Suprapubic skin (tissue), 4 donors: ENCODE measurements around the gene MFN2. TPM values are rescaled to one million over a fixed set of nuclear protein-coding genes. Genes with fewer than 3 reads are reported as not detected.
A peak's percentile ranks its signal among the peaks of the same experiment; 100 is the strongest.

Experiments
- DNase-seq, 2 donors: peaks; one replicate each; pipeline ENCODE4 v3.0.0-alpha.2; 2019; ENCODE audit warnings: low spot score in 2 of 2
- H3K27ac ChIP-seq: fragments of 200-600 bp; sonication (generic); one replicate; pipeline ENCODE4 v1.5.1; 2019
- H3K27me3 ChIP-seq: fragments of 200-600 bp; sonication (generic); one replicate; pipeline ENCODE4 v1.5.1; 2019
- H3K36me3 ChIP-seq: fragments of 200-600 bp; sonication (generic); one replicate; pipeline ENCODE4 v1.5.1; 2019
- H3K4me1 ChIP-seq: fragments of 200-600 bp; sonication (generic); one replicate; pipeline ENCODE4 v1.5.1; 2019
- H3K4me3 ChIP-seq: fragments of 200-600 bp; sonication (generic); one replicate; pipeline ENCODE4 v1.5.1; 2019; ENCODE audit warnings: mild to moderate bottlenecking
- H3K9me3 ChIP-seq: fragments of 200-600 bp; sonication (generic); one replicate; pipeline ENCODE4 v1.5.1; 2019
- EP300 ChIP-seq: sonication (generic); formaldehyde crosslinking; IDR thresholded peaks from one replicate; pipeline ENCODE4 v1.6.1; 2017; ENCODE audit warnings: antibody characterized with exemption
- POLR2A ChIP-seq, 2 donors: fragments of 450-650 bp; IDR thresholded peaks; one replicate each; pipeline ENCODE4 v1.6.1; 2017; ENCODE audit warnings: antibody characterized with exemption in 2 of 2, mild to moderate bottlenecking in 2 of 2, moderate library complexity in 2 of 2
- POLR2AphosphoS5 ChIP-seq, 3 donors: sonication (generic); formaldehyde crosslinking; IDR thresholded peaks; one replicate each; pipeline ENCODE4 v1.6.1; 2017; ENCODE audit warnings: antibody characterized with exemption in 3 of 3
- WGBS: methylation state at CpG from one replicate; pipeline ENCODE4 v1.1.5; 2018; 5-methylcytosine and 5-hydroxymethylcytosine counted together
- total RNA-seq, 4 donors: library from RNA; depleted of rRNA; stranded (reverse); fragments of >200 nt; gene quantifications; one replicate each; pipeline ENCODE4 v1.1.0, GENCODE V29; 2016
- TF ChIP-seq, protein P1 (sequence below), 2 donors: fragments of 200-600 bp in 1 of 2; fragments of 450-650 bp in 1 of 2; sonication (generic) in 1 of 2; IDR thresholded peaks; one replicate each; pipeline ENCODE4 v1.5.1; 2016 to 2019; ENCODE audit warnings: antibody characterized with exemption in 2 of 2, mild to moderate bottlenecking in 1 of 2, moderate library complexity in 1 of 2

MFN2 gene
- total RNA-seq, 4 donors from 2014 or later: 106 to 146 (median 124) TPM

DNA sequence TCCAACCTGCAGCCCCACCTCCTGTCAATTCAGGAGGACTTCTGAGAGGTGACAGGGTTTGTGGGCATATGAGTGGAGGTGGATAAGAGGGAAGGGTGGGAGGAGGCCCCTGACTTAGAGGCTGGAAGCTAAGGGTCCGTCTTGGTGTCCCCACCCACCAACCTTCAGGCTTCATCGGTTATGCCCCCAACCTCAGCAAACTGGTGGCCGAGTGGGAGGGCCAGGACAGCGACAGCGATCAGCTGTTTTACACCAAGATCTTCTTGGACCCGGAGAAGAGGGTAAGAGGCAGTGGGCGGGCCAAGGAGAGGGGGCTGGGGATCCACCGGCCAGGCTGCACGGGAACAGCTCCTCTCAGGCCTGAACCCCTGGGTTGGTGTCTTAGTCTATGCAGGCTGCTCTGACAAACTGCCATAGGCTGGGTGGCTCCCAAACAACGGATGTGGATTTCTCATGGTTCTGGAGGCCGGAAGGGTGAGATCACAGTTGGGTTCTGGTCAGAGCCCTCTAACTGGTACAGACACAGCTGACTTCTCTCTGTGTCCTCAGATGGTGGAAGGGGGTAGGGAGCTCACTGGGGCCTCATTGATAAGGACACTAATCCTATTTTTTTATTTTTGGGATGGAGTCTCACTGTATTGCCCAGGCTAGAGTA lies 27.7 kb upstream of the MFN2 start:
- DNase-seq: no peak
- 78% methylated on average over 11 of the region's 11 CpGs for WGBS
- no peak overlapping the region for H3K27ac ChIP-seq
- H3K36me3 ChIP-seq: peaks cover 43% of the 10 kb centered on the region
- no peaks in the 10 kb centered on the region for H3K9me3 ChIP-seq
- TF ChIP-seq, protein P1, sequence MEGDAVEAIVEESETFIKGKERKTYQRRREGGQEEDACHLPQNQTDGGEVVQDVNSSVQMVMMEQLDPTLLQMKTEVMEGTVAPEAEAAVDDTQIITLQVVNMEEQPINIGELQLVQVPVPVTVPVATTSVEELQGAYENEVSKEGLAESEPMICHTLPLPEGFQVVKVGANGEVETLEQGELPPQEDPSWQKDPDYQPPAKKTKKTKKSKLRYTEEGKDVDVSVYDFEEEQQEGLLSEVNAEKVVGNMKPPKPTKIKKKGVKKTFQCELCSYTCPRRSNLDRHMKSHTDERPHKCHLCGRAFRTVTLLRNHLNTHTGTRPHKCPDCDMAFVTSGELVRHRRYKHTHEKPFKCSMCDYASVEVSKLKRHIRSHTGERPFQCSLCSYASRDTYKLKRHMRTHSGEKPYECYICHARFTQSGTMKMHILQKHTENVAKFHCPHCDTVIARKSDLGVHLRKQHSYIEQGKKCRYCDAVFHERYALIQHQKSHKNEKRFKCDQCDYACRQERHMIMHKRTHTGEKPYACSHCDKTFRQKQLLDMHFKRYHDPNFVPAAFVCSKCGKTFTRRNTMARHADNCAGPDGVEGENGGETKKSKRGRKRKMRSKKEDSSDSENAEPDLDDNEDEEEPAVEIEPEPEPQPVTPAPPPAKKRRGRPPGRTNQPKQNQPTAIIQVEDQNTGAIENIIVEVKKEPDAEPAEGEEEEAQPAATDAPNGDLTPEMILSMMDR (IDR thresholded peaks at IDR 0.05): no peak
- TF ChIP-seq POLR2AphosphoS5 (IDR thresholded peaks at IDR 0.05) (no peak), POLR2A (IDR thresholded peaks at IDR 0.05) (no peak), EP300 (no peak)
- no peaks in the 10 kb centered on the region for H3K4me1 ChIP-seq
- H3K4me3 ChIP-seq: no peak overlapping the region
- H3K27me3 ChIP-seq: no peaks in the 10 kb centered on the region

DNA sequence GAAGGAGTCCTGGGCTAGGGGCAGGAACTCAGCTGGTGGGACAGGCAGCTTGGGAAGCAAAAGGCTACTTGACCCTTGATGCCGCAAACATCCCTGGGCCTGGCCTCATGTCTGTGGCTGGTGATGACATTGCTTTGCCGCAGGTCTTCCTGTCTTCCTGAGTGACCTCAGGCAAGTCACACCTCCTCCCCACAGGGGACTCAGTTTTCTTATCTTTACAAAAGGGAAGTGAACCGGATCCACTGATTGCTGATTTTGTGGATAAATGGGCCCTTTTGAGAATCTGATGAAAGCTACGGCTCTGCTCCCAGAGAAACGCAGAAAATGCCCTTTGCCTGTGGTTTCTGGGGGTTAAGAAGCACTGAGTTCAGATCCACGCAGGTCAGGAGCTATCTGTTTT lies 25.0 kb upstream of the MFN2 start:
- H3K4me3 ChIP-seq: no peak overlapping the region
- no peak overlapping the region for H3K27ac ChIP-seq
- H3K9me3 ChIP-seq: no peaks in the 10 kb centered on the region
- H3K36me3 ChIP-seq: peaks cover 62% of the 10 kb centered on the region
- TF ChIP-seq EP300: no peak
- TF ChIP-seq POLR2A (IDR thresholded peaks at IDR 0.05): no peak
- TF ChIP-seq POLR2AphosphoS5 (IDR thresholded peaks at IDR 0.05): no peak
- TF ChIP-seq, protein P1 (IDR thresholded peaks at IDR 0.05): no peak
- 79% methylated on average over 6 of the region's 6 CpGs for WGBS
- no peak for DNase-seq
- H3K4me1 ChIP-seq: no peaks in the 10 kb centered on the region
- H3K27me3 ChIP-seq: no peaks in the 10 kb centered on the region

DNA sequence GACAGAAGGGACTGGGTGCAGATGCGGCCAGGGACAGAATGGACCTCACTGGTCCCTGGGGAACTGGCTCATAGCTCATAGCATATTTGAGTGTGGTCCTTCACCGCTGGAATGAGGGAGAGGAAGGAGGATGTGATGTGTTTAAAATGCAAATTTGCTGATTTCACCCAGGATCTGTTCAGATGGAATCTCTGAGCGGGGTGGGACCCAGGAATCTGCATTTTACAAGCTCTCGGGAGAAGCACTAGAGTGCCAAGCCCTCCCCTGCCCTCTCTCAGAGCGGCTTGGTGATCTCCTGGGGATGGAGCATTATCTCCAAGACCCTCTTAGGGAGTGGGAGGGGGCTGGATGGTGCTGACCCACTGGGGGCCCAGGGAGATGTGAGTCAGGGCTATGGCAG lies 22.8 kb upstream of the MFN2 start:
- TF ChIP-seq POLR2AphosphoS5 (IDR thresholded peaks at IDR 0.05) (no peak), EP300 (no peak), POLR2A (IDR thresholded peaks at IDR 0.05) (no peak)
- TF ChIP-seq, protein P1 (IDR thresholded peaks at IDR 0.05): no peak
- Histone ChIP-seq H3K4me3 (no peak overlapping the region), H3K4me1 (peaks cover 6% of the 10 kb centered on the region), H3K9me3 (no peaks in the 10 kb centered on the region), H3K27me3 (no peaks in the 10 kb centered on the region), H3K27ac (no peak overlapping the region), H3K36me3 (peaks cover 64% of the 10 kb centered on the region)
- 94% methylated on average over 5 of the region's 5 CpGs for WGBS
- no peak for DNase-seq

DNA sequence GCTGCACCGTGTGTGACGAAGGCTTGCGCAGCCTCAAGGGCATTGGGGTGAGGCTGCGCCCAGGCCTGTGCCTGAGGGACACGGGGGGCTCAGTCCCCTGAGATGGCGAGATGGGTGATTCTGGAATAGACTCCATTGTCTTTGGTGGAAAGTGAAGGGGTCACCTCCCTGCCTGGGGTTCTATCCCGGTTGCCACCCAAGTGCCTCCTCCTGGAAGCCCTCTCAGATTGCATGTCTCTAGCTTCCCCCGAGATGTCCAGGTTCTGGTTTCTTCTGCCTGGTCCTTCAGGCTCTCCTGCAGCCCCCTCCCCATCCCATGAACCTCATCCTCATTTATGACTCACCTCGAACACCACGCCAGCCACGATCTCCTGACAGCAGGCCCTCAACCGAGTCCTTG lies 22.3 kb upstream of the MFN2 start:
- TF ChIP-seq EP300 (no peak), POLR2AphosphoS5 (IDR thresholded peaks at IDR 0.05) (no peak), POLR2A (IDR thresholded peaks at IDR 0.05) (no peak)
- TF ChIP-seq, protein P1 (IDR thresholded peaks at IDR 0.05): no peak
- DNase-seq: no peak
- Histone ChIP-seq H3K36me3 (peaks cover 64% of the 10 kb centered on the region), H3K4me1 (peaks cover 6% of the 10 kb centered on the region), H3K4me3 (no peak overlapping the region), H3K27me3 (no peaks in the 10 kb centered on the region), H3K9me3 (no peaks in the 10 kb centered on the region), H3K27ac (no peak overlapping the region)
- WGBS: 97% methylated on average over 6 of the region's 12 CpGs

DNA sequence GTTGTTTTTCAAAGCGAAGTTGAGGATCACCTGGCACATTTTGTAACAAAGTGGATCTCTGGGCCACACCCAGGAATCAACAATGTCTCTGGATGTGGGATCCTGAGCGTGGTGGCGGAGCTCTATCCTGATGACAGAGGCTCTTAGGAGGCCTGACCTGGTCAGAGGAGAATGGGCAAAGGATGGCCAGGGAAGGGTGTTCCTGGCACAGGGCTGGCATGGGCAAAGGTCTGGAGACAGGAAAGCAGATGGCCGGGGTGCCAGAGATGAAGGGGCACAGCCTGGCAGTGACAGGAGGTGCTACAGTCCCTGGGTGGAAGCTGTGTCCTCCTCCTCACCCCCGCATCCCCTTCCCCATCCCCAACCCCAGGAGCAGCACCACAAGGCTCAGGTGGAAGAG lies 20.0 kb upstream of the MFN2 start:
- DNase-seq: no peak
- H3K27me3 ChIP-seq: no peaks in the 10 kb centered on the region
- H3K27ac ChIP-seq: peak overlapping the region; percentile 8
- no peaks in the 10 kb centered on the region for H3K9me3 ChIP-seq
- whole genome bisulfite sequencing: 91% methylated on average over 5 of the region's 5 CpGs
- no peak overlapping the region for H3K4me3 ChIP-seq
- H3K36me3 ChIP-seq: peaks cover 78% of the 10 kb centered on the region
- TF ChIP-seq POLR2A (IDR thresholded peaks at IDR 0.05): no peak
- no peak for TF ChIP-seq EP300
- peaks cover 6% of the 10 kb centered on the region for H3K4me1 ChIP-seq

DNA sequence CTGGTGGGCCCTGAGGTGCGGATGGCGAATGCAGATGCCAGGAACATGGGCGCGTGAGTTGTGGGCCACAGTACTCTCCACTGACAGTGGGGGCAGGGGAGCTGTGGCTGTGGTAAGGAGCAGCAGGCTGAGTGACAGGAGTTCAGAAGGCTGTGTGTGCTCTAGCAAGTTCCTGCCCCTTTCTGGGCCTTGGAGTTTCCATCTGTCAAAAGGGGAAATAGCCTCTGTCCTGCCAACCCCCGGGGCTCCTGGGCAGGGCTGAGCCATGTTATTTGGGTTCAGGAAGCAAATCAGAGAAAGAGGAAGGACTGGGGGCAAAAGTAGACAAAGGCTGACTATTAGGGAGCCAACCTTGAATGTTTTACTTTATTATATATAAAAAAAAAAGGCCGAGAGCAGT lies 19.5 kb upstream of the MFN2 start:
- Histone ChIP-seq H3K4me1 (peaks cover 6% of the 10 kb centered on the region), H3K9me3 (no peaks in the 10 kb centered on the region), H3K27ac (peak overlapping the region; percentile 8), H3K4me3 (no peak overlapping the region), H3K36me3 (peaks cover 81% of the 10 kb centered on the region), H3K27me3 (no peaks in the 10 kb centered on the region)
- DNase-seq: no peak
- TF ChIP-seq EP300: no peak
- WGBS: 69% methylated on average over 6 of the region's 6 CpGs
